Liver (tissue), 9 donors: ENCODE data around the gene CNTLN. TPM values are rescaled to one million over a fixed set of nuclear protein-coding genes. Genes with fewer than 3 reads are reported as not detected.

Experiments
- DNase-seq: peaks from one replicate; pipeline ENCODE4 v3.0.0-alpha.2; 2017; ENCODE audit warnings: low spot score
- H3K27ac ChIP-seq, 2 donors: one replicate each; pipeline ENCODE4 v1.7.0; 2013; ENCODE audit warnings: inconsistent platforms in 2 of 2, low read length in 2 of 2, control low read depth in 1 of 2, low read depth in 1 of 2, mild to moderate bottlenecking in 1 of 2
- H3K27me3 ChIP-seq, 4 donors: one replicate each; pipeline versions ENCODE4 v1.6.1 to v1.7.0; 2013; ENCODE audit warnings: low read length in 3 of 4, inconsistent platforms in 1 of 4, mild to moderate bottlenecking in 1 of 4, moderate library complexity in 1 of 4; ENCODE audit not compliant: control insufficient read depth in 4 of 4, insufficient read depth in 4 of 4
- H3K36me3 ChIP-seq, 4 donors: one replicate each; pipeline versions ENCODE4 v1.6.1 to v1.7.0; 2013; ENCODE audit warnings: low read length in 3 of 4, mild to moderate bottlenecking in 3 of 4, low read depth in 1 of 4, moderate library complexity in 1 of 4; ENCODE audit not compliant: control insufficient read depth in 4 of 4, insufficient read depth in 3 of 4
- H3K4me1 ChIP-seq, 4 donors: one replicate each; pipeline versions ENCODE4 v1.6.1 to v1.7.0; 2013; ENCODE audit warnings: low read length in 3 of 4, mild to moderate bottlenecking in 3 of 4, moderate library complexity in 1 of 4; ENCODE audit not compliant: control insufficient read depth in 4 of 4, insufficient read depth in 4 of 4
- H3K4me3 ChIP-seq, 3 donors: one replicate each; pipeline versions ENCODE4 v1.6.1 to v1.7.0; 2013; ENCODE audit warnings: low read length in 3 of 3, control low read depth in 1 of 3, low read depth in 1 of 3, mild to moderate bottlenecking in 1 of 3
- H3K9ac ChIP-seq, 2 donors: one replicate each; pipeline ENCODE4 v1.7.0; 2013; ENCODE audit warnings: low read length in 2 of 2, mild to moderate bottlenecking in 2 of 2, moderate library complexity in 2 of 2, control low read depth in 1 of 2, low read depth in 1 of 2
- H3K9me3 ChIP-seq, 4 donors: one replicate each; pipeline versions ENCODE4 v1.6.1 to v1.7.0; 2013; ENCODE audit warnings: low read length in 3 of 4; ENCODE audit not compliant: control insufficient read depth in 4 of 4
- EGR1 ChIP-seq, 2 donors: IDR thresholded peaks; 2 replicates each; pipeline ENCODE4 v1.6.1; 2016 to 2018; ENCODE audit warnings: antibody characterized with exemption in 2 of 2, low read depth in 2 of 2
- FOXA1 ChIP-seq: IDR thresholded peaks from 2 replicates; pipeline ENCODE4 v1.6.1; 2016; ENCODE audit warnings: antibody characterized with exemption
- FOXA2 ChIP-seq: IDR thresholded peaks from 2 replicates; pipeline ENCODE4 v1.6.1; 2016; ENCODE audit warnings: antibody characterized with exemption
- GABPA ChIP-seq, 2 donors: IDR thresholded peaks in 1 of 2; conservative IDR thresholded peaks in 1 of 2; 2 replicates each; pipeline ENCODE4 v1.6.1; 2016; ENCODE audit warnings: antibody characterized with exemption in 2 of 2, mild to moderate bottlenecking in 1 of 2, moderate library complexity in 1 of 2
- HNF4A ChIP-seq, 2 donors: conservative IDR thresholded peaks; 2 replicates each; pipeline ENCODE4 v1.6.1; 2016; ENCODE audit warnings: antibody characterized with exemption in 2 of 2, mild to moderate bottlenecking in 2 of 2
- HNF4G ChIP-seq: IDR thresholded peaks from 2 replicates; pipeline ENCODE4 v1.6.1; 2016; ENCODE audit warnings: antibody characterized with exemption
- JUND ChIP-seq, 2 donors: IDR thresholded peaks; 2 replicates each; pipeline ENCODE4 v1.6.1; 2016; ENCODE audit warnings: antibody characterized with exemption in 2 of 2
- NR2F2 ChIP-seq: IDR thresholded peaks from 2 replicates; pipeline ENCODE4 v1.6.1; 2016; ENCODE audit warnings: antibody characterized with exemption
- RAD21 ChIP-seq, 2 donors: IDR thresholded peaks; 2 replicates each; pipeline ENCODE4 v1.6.1; 2016; ENCODE audit warnings: antibody characterized with exemption in 2 of 2, mild to moderate bottlenecking in 2 of 2
- RXRA ChIP-seq, 2 donors: IDR thresholded peaks; 2 replicates each; pipeline ENCODE4 v1.6.1; 2017 to 2018; ENCODE audit warnings: antibody characterized with exemption in 2 of 2, mild to moderate bottlenecking in 1 of 2
- SP1 ChIP-seq: IDR thresholded peaks from 2 replicates; pipeline ENCODE4 v1.6.1; 2018; ENCODE audit warnings: antibody characterized with exemption, mild to moderate bottlenecking
- TAF1 ChIP-seq: conservative IDR thresholded peaks from 2 replicates; pipeline ENCODE4 v1.6.1; 2016; ENCODE audit warnings: antibody characterized with exemption, mild to moderate bottlenecking
- YY1 ChIP-seq: IDR thresholded peaks from 2 replicates; pipeline ENCODE4 v1.6.1; 2016; ENCODE audit warnings: antibody characterized with exemption, mild to moderate bottlenecking
- WGBS: extraction: QIAGEN DNeasy Blood & Tissue Kit; methylation state at CpG from one replicate; pipeline ENCODE4 v1.1.7; 2013; 5-methylcytosine and 5-hydroxymethylcytosine counted together
- polyA plus RNA-seq, 2 donors: library from polyadenylated mRNA; stranded (reverse) in 1 of 2; unstranded in 1 of 2; fragments of 200-250 nt in 1 of 2; fragments of >200 nt in 1 of 2; fragmentation: Nextera tagmentation in 1 of 2; extraction: Ambion mirVana in 1 of 2; gene quantifications; one replicate each; pipeline versions ENCODE4 v1.2.1 to v1.2.3, GENCODE V29; 2013 to 2015
- total RNA-seq, 2 donors: library from RNA; depleted of rRNA; stranded (reverse); fragments of >200 nt; gene quantifications; one replicate each; pipeline ENCODE4 v1.2.3, GENCODE V29; 2014
- TF ChIP-seq, protein P1 (sequence below): fragments of 150-350 bp; IDR thresholded peaks from 2 replicates; pipeline ENCODE4 v1.5.1; 2017; ENCODE audit warnings: improper control_type of control experiment, low read depth, low read length; ENCODE audit not compliant: missing input control
- TF ChIP-seq, protein P2 (sequence below): IDR thresholded peaks from 2 replicates; pipeline ENCODE4 v1.6.1; 2016; ENCODE audit warnings: antibody characterized with exemption, mild to moderate bottlenecking
- TF ChIP-seq, protein P3 (sequence below): IDR thresholded peaks from 2 replicates; pipeline ENCODE4 v1.6.1; 2016; ENCODE audit warnings: antibody characterized with exemption
- TF ChIP-seq, protein P4 (sequence below): IDR thresholded peaks from 2 replicates; pipeline ENCODE4 v1.6.1; 2016; ENCODE audit warnings: antibody characterized with exemption
- TF ChIP-seq, protein P5 (sequence below): IDR thresholded peaks from 2 replicates; pipeline ENCODE4 v1.6.1; 2016; ENCODE audit warnings: antibody characterized with exemption
- donor health status: healthy.
- donor health status: healthy.
- donor health status: healthy.
- donor health status: healthy.
- donor health status: healthy.

CNTLN gene
- total and polyA plus RNA-seq, 4 donors = 2.8 to 31.4 (median 11.0) TPM

DNA sequence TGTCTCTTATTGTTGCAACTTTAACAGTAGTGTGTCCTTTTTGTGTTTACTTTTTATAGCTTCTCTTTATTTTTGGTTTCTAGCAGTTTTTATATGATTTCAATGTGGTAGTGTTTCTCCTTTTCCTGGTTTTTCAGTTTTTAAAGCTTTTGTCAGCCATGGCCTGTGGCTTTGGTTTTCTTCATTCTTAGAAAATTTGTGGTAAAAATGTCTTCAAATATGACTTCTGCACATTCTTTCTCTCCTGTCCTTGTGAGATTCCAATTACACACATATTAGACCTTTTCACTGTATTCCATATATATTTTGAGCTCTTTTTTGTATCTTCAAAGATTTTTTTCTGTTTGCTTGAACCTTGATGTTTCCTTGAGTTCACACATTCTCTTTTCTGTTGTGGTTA is 180.5 kb downstream of the CNTLN start:
- Histone ChIP-seq H3K4me3 (no peak overlapping the region), H3K27me3 (no peaks in the 10 kb centered on the region), H3K27ac (no peak overlapping the region), H3K9ac (no peak overlapping the region), H3K36me3 (peaks cover 0 to 6% (median 2%) of the 10 kb centered on the region in 4 donors), H3K9me3 (no peaks in the 10 kb centered on the region), H3K4me1 (no peaks in the 10 kb centered on the region)
- DNase-seq = no peak
- TF ChIP-seq SP1 (no peak), TAF1 (no peak), NR2F2 (no peak), HNF4A (conservative IDR thresholded peaks at IDR 0.05) (no peak), YY1 (no peak), RAD21 (IDR thresholded peaks at IDR 0.05) (no peak), HNF4G (no peak), JUND (IDR thresholded peaks at IDR 0.05) (no peak), FOXA1 (no peak), GABPA (IDR thresholded peaks at IDR 0.05 in 1 of 2, conservative IDR thresholded peaks at IDR 0.05 in 1 of 2) (no peak), RXRA (IDR thresholded peaks at IDR 0.05) (no peak), FOXA2 (no peak), EGR1 (IDR thresholded peaks at IDR 0.05; ENCODE audit: low read depth in 2 of 2) (no peak)
- TF ChIP-seq, protein P1, sequence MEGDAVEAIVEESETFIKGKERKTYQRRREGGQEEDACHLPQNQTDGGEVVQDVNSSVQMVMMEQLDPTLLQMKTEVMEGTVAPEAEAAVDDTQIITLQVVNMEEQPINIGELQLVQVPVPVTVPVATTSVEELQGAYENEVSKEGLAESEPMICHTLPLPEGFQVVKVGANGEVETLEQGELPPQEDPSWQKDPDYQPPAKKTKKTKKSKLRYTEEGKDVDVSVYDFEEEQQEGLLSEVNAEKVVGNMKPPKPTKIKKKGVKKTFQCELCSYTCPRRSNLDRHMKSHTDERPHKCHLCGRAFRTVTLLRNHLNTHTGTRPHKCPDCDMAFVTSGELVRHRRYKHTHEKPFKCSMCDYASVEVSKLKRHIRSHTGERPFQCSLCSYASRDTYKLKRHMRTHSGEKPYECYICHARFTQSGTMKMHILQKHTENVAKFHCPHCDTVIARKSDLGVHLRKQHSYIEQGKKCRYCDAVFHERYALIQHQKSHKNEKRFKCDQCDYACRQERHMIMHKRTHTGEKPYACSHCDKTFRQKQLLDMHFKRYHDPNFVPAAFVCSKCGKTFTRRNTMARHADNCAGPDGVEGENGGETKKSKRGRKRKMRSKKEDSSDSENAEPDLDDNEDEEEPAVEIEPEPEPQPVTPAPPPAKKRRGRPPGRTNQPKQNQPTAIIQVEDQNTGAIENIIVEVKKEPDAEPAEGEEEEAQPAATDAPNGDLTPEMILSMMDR = no peak
- TF ChIP-seq, protein P2, sequence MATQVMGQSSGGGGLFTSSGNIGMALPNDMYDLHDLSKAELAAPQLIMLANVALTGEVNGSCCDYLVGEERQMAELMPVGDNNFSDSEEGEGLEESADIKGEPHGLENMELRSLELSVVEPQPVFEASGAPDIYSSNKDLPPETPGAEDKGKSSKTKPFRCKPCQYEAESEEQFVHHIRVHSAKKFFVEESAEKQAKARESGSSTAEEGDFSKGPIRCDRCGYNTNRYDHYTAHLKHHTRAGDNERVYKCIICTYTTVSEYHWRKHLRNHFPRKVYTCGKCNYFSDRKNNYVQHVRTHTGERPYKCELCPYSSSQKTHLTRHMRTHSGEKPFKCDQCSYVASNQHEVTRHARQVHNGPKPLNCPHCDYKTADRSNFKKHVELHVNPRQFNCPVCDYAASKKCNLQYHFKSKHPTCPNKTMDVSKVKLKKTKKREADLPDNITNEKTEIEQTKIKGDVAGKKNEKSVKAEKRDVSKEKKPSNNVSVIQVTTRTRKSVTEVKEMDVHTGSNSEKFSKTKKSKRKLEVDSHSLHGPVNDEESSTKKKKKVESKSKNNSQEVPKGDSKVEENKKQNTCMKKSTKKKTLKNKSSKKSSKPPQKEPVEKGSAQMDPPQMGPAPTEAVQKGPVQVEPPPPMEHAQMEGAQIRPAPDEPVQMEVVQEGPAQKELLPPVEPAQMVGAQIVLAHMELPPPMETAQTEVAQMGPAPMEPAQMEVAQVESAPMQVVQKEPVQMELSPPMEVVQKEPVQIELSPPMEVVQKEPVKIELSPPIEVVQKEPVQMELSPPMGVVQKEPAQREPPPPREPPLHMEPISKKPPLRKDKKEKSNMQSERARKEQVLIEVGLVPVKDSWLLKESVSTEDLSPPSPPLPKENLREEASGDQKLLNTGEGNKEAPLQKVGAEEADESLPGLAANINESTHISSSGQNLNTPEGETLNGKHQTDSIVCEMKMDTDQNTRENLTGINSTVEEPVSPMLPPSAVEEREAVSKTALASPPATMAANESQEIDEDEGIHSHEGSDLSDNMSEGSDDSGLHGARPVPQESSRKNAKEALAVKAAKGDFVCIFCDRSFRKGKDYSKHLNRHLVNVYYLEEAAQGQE = no peak
- TF ChIP-seq, protein P3, sequence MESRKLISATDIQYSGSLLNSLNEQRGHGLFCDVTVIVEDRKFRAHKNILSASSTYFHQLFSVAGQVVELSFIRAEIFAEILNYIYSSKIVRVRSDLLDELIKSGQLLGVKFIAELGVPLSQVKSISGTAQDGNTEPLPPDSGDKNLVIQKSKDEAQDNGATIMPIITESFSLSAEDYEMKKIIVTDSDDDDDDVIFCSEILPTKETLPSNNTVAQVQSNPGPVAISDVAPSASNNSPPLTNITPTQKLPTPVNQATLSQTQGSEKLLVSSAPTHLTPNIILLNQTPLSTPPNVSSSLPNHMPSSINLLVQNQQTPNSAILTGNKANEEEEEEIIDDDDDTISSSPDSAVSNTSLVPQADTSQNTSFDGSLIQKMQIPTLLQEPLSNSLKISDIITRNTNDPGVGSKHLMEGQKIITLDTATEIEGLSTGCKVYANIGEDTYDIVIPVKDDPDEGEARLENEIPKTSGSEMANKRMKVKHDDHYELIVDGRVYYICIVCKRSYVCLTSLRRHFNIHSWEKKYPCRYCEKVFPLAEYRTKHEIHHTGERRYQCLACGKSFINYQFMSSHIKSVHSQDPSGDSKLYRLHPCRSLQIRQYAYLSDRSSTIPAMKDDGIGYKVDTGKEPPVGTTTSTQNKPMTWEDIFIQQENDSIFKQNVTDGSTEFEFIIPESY = no peak
- TF ChIP-seq, protein P4, sequence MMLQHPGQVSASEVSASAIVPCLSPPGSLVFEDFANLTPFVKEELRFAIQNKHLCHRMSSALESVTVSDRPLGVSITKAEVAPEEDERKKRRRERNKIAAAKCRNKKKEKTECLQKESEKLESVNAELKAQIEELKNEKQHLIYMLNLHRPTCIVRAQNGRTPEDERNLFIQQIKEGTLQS = no peak

DNA sequence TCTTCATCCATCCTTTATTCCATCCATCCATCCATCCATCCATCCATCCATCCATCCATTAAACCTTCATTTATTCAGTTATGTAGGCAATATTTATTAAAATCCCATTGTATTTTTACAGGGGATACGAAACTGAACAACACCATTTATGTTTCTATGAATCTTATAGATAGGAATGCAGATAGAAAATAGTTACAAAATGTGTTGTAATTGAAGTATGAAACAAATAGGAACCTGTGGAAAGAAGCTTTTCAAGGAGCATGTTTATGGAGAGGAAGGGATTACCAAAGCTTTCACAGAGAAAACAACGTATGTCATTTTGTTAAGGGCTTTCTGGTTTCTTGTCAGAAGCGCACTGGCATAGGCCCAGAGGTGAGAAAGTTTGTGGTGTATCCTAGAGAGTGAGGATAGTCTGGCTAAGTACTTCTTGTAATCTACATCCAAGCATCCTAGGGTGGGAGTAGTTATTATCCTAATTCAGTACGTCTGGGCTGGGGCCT is 184.0 kb downstream of the CNTLN start:
- peaks cover 0 to 6% (median 2%) of the 10 kb centered on the region in 4 donors for H3K36me3 ChIP-seq
- no peak overlapping the region for H3K27ac ChIP-seq
- 96% methylated on average over 4 of the region's 4 CpGs for WGBS
- H3K9ac ChIP-seq = no peak overlapping the region
- no peaks in the 10 kb centered on the region for H3K27me3 ChIP-seq
- H3K9me3 ChIP-seq = no peaks in the 10 kb centered on the region
- DNase-seq = no peak
- no peak overlapping the region for H3K4me3 ChIP-seq
- H3K4me1 ChIP-seq = no peaks in the 10 kb centered on the region
- TF ChIP-seq SP1 = no peak
- TF ChIP-seq, protein P5, sequence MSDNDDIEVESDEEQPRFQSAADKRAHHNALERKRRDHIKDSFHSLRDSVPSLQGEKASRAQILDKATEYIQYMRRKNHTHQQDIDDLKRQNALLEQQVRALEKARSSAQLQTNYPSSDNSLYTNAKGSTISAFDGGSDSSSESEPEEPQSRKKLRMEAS = no peak
- TF ChIP-seq, protein P1 = no peak
- no peak for TF ChIP-seq EGR1 (IDR thresholded peaks at IDR 0.05; ENCODE audit: low read depth in 2 of 2)
- TF ChIP-seq, protein P3 = no peak
- TF ChIP-seq, protein P4 = no peak
- no peak for TF ChIP-seq GABPA (IDR thresholded peaks at IDR 0.05 in 1 of 2, conservative IDR thresholded peaks at IDR 0.05 in 1 of 2)
- TF ChIP-seq FOXA2 = no peak
- no peak for TF ChIP-seq TAF1
- TF ChIP-seq FOXA1 = no peak
- no peak for TF ChIP-seq RXRA (IDR thresholded peaks at IDR 0.05)
- no peak for TF ChIP-seq HNF4G
- no peak for TF ChIP-seq NR2F2
